GM23248 (cell line): ENCODE results near the gene TUFT1. TPM values are rescaled to one million over a fixed set of nuclear protein-coding genes. Genes with fewer than 3 reads are reported as not detected.

Experiments
- DNase-seq: peaks from one replicate; pipeline ENCODE4 v3.0.0-alpha.2; 2015
- H2AFZ ChIP-seq: fragments of 200-600 bp; sonication (generic); 2 replicates; pipeline ENCODE4 v1.6.1; 2016; ENCODE audit warnings: antibody characterized with exemption
- H3F3A ChIP-seq: fragments of 200-600 bp; sonication (generic); 2 replicates; pipeline ENCODE4 v1.6.1; 2016; ENCODE audit warnings: mild to moderate bottlenecking, antibody characterized with exemption, mixed run types; ENCODE audit not compliant: insufficient read depth
- H3K27ac ChIP-seq: fragments of 200-600 bp; sonication (generic); 2 replicates; pipeline ENCODE4 v1.5.1; 2016; ENCODE audit warnings: mild to moderate bottlenecking
- H3K27me3 ChIP-seq: fragments of 200-600 bp; sonication (generic); replicated peaks from 2 replicates; pipeline ENCODE4 v1.6.1; 2016; ENCODE audit warnings: mild to moderate bottlenecking; ENCODE audit not compliant: insufficient read depth
- H3K36me3 ChIP-seq: fragments of 200-600 bp; sonication (generic); 2 replicates; pipeline ENCODE4 v1.6.1; 2016; ENCODE audit warnings: low read depth, mild to moderate bottlenecking
- H3K4me1 ChIP-seq: fragments of 200-600 bp; sonication (generic); 2 replicates; pipeline ENCODE4 v1.6.1; 2016; ENCODE audit warnings: mild to moderate bottlenecking; ENCODE audit not compliant: insufficient read depth
- H3K4me2 ChIP-seq: fragments of 200-600 bp; sonication (generic); one replicate; pipeline ENCODE4 v1.6.1; 2016; ENCODE audit warnings: mild to moderate bottlenecking; ENCODE audit not compliant: unreplicated experiment
- H3K4me3 ChIP-seq: fragments of 200-600 bp; sonication (generic); 2 replicates; pipeline ENCODE4 v1.5.1; 2016; ENCODE audit warnings: mild to moderate bottlenecking
- H3K79me2 ChIP-seq: fragments of 200-600 bp; sonication (generic); 2 replicates; pipeline ENCODE4 v1.6.1; 2016; ENCODE audit warnings: mild to moderate bottlenecking; ENCODE audit not compliant: insufficient read depth
- H3K9ac ChIP-seq: fragments of 200-600 bp; sonication (generic); 2 replicates; pipeline ENCODE4 v1.6.1; 2016; ENCODE audit warnings: mild to moderate bottlenecking
- H3K9me2 ChIP-seq: fragments of 200-600 bp; sonication (generic); 2 replicates; pipeline ENCODE4 v1.6.1; 2016; ENCODE audit warnings: mixed run types, mild to moderate bottlenecking, moderate library complexity; ENCODE audit not compliant: insufficient read depth
- H3K9me3 ChIP-seq: fragments of 200-600 bp; sonication (generic); one replicate; pipeline ENCODE4 v1.6.1; 2017; ENCODE audit warnings: low read depth
- H4K20me1 ChIP-seq: fragments of 200-600 bp; sonication (generic); 2 replicates; pipeline ENCODE4 v1.6.0; 2016; ENCODE audit not compliant: insufficient read depth
- EZH2 ChIP-seq: fragments of 200-600 bp; sonication (generic); IDR thresholded peaks from 2 replicates; pipeline ENCODE4 v1.6.1; 2018; ENCODE audit warnings: antibody characterized with exemption, mild to moderate bottlenecking; ENCODE audit not compliant: insufficient read depth, poor library complexity, severe bottlenecking
- EZH2phosphoT487 ChIP-seq: fragments of 200-600 bp; sonication (generic); IDR thresholded peaks from 2 replicates; pipeline ENCODE4 v1.6.1; 2018; ENCODE audit warnings: antibody characterized with exemption, moderate library complexity, mild to moderate bottlenecking, low read depth; ENCODE audit not compliant: insufficient read depth
- WGBS, 2 experiments: methylation state at CpG; one replicate each; pipeline ENCODE4 v1.1.6; 2015 to 2017; ENCODE audit warnings: low lambda C conversion rate in 2 of 2, low coverage in 1 of 2; ENCODE audit errors: missing lambda C conversion rate in 2 of 2; 5-methylcytosine and 5-hydroxymethylcytosine counted together
- in situ Hi-C: fragments of 300-500 bp; cut with MboI; formaldehyde crosslinking; loops from 2 replicates; pipeline ENCODE4 v1.15.0; 2020
- polyA plus RNA-seq: library from polyadenylated mRNA; unstranded; fragments of >200 nt; fragmentation: Nextera tagmentation; extraction: Ambion mirVana; gene quantifications from 2 replicates; pipeline ENCODE4 v1.2.1, GENCODE V29; 2016
- total RNA-seq: library from RNA; depleted of rRNA; stranded (reverse); fragments of >200 nt; shearing (Covaris generic); gene quantifications from 2 replicates; pipeline ENCODE4 v1.2.3, GENCODE V29; 2014

The TUFT1 gene
- total and polyA plus RNA-seq, 2 experiments from 2014 or later, result 19.2 to 20.3 TPM

DNA sequence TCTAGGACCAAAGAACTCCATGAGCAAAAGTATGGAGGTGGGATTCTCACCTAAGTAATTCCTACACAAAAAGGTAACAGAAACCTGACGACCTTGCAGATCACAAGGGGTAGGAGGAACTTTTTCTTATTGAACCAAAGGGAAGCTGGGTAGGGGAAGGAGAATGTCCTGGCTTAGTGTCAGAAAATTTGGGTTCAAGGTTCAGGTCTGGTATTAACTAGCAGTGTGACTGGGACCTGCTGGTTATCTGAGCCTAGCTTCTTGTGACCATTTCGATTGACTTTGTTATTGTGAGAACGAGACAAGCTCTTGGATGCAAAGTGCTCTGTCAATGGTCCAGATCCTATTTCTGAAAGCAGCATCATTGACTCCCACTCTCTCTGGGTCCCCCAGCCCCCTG lies 66.7 kb downstream of the TUFT1 start:
- TF ChIP-seq EZH2 (no peak), EZH2phosphoT487 (no peak)
- Histone ChIP-seq H4K20me1 (no peaks in the 10 kb centered on the region), H3K4me3 (no peak overlapping the region), H3F3A (no peaks in the 10 kb centered on the region), H2AFZ (no peak overlapping the region), H3K79me2 (no peaks in the 10 kb centered on the region), H3K27me3 (no peaks in the 10 kb centered on the region), H3K36me3 (no peaks in the 10 kb centered on the region), H3K9ac (no peak overlapping the region), H3K4me1 (peaks cover 14% of the 10 kb centered on the region), H3K9me2 (no peaks in the 10 kb centered on the region), H3K27ac (no peak overlapping the region), H3K4me2 (no peak overlapping the region), H3K9me3 (no peaks in the 10 kb centered on the region)
- no peak for DNase-seq
- 92 to 97% methylated on average over 3 of the region's 3 CpGs for WGBS, 2 experiments
- in situ Hi-C loops, result no loop called here

DNA sequence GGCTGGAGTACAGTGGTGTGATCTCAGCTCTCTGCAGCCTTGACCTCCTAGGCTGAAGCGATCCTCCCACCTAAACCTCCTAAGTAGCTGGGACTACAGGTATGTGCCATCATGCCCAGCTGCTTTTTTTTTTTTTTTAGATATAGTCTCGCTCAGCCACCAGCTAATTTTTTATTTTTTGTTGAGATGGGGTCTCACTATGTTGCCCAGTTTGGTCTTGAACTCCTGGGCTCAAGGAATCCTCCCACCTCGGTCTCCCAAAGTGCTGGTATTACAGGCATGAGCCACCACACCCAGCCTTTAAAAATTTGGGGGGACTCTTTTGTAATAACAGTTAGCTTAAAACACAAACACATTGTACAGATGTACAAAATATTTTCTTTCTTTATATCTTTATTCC lies 70.0 kb downstream of the TUFT1 start:
- Histone ChIP-seq H3F3A (peaks cover under 1% of the 10 kb centered on the region; the same call in 1 of the 2 replicates), H3K9me3 (no peaks in the 10 kb centered on the region), H3K9ac (no peak overlapping the region), H3K36me3 (no peaks in the 10 kb centered on the region), H3K4me1 (peaks cover 21% of the 10 kb centered on the region), H3K27ac (no peak overlapping the region), H3K79me2 (peaks cover 28% of the 10 kb centered on the region), H3K27me3 (no peaks in the 10 kb centered on the region), H3K4me3 (no peak overlapping the region), H2AFZ (no peak overlapping the region), H4K20me1 (no peaks in the 10 kb centered on the region), H3K9me2 (no peaks in the 10 kb centered on the region), H3K4me2 (no peak overlapping the region)
- in situ Hi-C loops, result no loop called here
- DNase-seq, result no peak
- no peak for TF ChIP-seq EZH2phosphoT487
- TF ChIP-seq EZH2, result no peak
- 91 to 93% methylated on average over 3 of the region's 3 CpGs for WGBS, 2 experiments

DNA sequence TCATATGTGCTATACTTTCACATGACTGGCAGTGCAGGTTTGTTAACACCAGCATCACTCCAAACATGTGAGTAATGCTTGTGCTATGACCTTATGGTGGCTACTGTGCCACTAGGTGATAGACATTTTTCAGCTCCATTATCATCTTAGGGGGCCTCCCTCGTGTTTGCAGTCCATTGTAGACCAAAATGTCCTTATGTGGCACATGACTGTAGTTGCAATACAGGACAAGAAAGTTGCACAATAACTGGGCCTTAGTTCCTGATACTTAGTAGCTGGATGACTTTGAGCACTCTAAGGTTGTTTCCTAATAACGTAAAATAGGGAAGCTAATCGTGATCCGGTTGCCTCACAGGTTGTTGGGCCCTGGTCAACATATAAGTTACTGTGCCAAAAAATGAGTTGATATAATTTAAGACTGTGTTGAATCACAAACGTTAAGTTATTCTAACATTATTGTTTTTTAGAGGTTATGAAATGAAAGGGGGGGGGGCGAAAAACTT lies 71.2 kb downstream of the TUFT1 start:
- peak overlapping the region; percentile 86 for H3K9ac ChIP-seq
- peak overlapping the region; percentile 85 for H2AFZ ChIP-seq
- peak overlapping the region; percentile 76 for H3K4me3 ChIP-seq
- TF ChIP-seq EZH2phosphoT487 (no peak), EZH2 (no peak)
- H3K4me1 ChIP-seq, result peaks cover 28% of the 10 kb centered on the region
- no peaks in the 10 kb centered on the region for H3K9me2 ChIP-seq
- DNase-seq, result peak; percentile 86
- H3F3A ChIP-seq, result peaks cover 8% of the 10 kb centered on the region; the same call in 1 of the 2 replicates
- 4 to 7% methylated on average over 6 of the region's 6 CpGs for WGBS, 2 experiments
- no peaks in the 10 kb centered on the region for H3K36me3 ChIP-seq
- no peaks in the 10 kb centered on the region for H4K20me1 ChIP-seq
- no peaks in the 10 kb centered on the region for H3K27me3 ChIP-seq
- no peaks in the 10 kb centered on the region for H3K9me3 ChIP-seq
- peaks cover 40% of the 10 kb centered on the region for H3K79me2 ChIP-seq
- peak overlapping the region; percentile 90 for H3K4me2 ChIP-seq
- H3K27ac ChIP-seq, result peak overlapping the region; percentile 65
- in situ Hi-C loops, result no loop called here

DNA sequence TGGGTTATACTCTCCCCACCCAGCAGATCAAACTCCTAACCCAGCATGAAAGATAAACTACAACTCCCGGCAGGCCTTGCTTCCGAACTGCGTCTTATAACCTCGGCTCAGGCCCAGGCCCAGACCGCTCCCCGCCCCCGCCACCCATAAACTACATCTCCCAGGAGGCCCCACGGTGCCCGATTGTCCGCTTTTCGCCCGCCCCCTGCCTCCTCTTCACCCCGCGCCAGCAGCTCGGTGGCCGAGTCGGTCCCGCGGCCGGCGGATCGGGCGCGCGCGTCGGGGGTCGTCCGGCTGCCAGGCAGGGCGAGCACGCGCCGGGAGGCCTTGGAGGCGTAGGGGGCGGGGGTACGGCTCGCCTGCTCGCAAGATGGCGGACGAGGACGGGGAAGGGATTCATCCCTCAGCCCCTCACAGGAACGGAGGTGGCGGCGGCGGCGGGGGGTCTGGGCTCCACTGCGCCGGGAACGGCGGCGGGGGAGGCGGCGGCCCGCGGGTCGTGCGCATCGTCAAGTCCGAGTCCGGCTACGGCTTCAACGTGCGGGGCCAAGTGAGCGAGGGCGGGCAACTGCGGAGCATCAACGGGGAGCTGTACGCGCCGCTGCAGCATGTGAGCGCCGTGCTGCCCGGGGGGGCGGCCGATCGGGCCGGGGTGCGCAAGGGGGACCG lies 71.9 kb downstream of the TUFT1 start, which contains the start of gene SNX27:
SNX27 (plus strand) TSS at position 219 of the 669 bp plus-strand sequence; CDS start at position 371, 152 bp downstream.
- Histone ChIP-seq H3K27ac (peak within 1 kb of the TSS; percentile 65), H4K20me1 (no peaks in the 10 kb centered on the region), H3K9me2 (no peaks in the 10 kb centered on the region), H3K4me1 (peaks cover 34% of the 10 kb centered on the region), H3K79me2 (peaks cover 46% of the 10 kb centered on the region), H2AFZ (peak within 1 kb of the TSS; percentile 85), H3K36me3 (no peaks in the 10 kb centered on the region), H3K4me3 (peak within 1 kb of the TSS; percentile 76), H3K9me3 (no peaks in the 10 kb centered on the region), H3F3A (peaks cover 8% of the 10 kb centered on the region; the same call in 1 of the 2 replicates), H3K4me2 (peak within 1 kb of the TSS; percentile 90), H3K9ac (peak within 1 kb of the TSS; percentile 86), H3K27me3 (no peaks in the 10 kb centered on the region)
- in situ Hi-C loops, result no loop called here
- TF ChIP-seq EZH2, result no peak
- TF ChIP-seq EZH2phosphoT487, result no peak
- peak; percentile 96 for DNase-seq
- 0 to 1% methylated on average over 38 to 79 of the region's 79 CpGs for WGBS, 2 experiments
